Activated CD8-positive, alpha-beta memory T cell treated with anti-CD3 and anti-CD28 coated beads, Interleukin-2, amount 50 U/mL, for 4 hours (primary cell): ENCODE results near the gene TBC1D10A.

Experiments
- DNase-seq: peaks from one replicate; pipeline ENCODE4 v3.0.0-alpha.2; 2020

Gene TBC1D10A

GRCh38 chr22:30297991-30298701 is 28.6 kb downstream of the TBC1D10A start:
- no peak for DNase-seq

GRCh38 chr22:30297276-30297990 is 29.3 kb downstream of the TBC1D10A start:
- DNase-seq = no peak

GRCh38 chr22:30296833-30297232 is 29.9 kb downstream of the TBC1D10A start:
- no peak for DNase-seq

- no peak for DNase-seq
Measured at GRCh38 chr22:30296324-30296723, 30.4 kb downstream of the TBC1D10A start.

GRCh38 chr22:30295576-30295975 is 31.2 kb downstream of the TBC1D10A start:
- DNase-seq = no peak

- no peak for DNase-seq
Measured at GRCh38 chr22:30294830-30295229, 31.9 kb downstream of the TBC1D10A start.

- no peak for DNase-seq
Measured at GRCh38 chr22:30294066-30294465, 32.7 kb downstream of the TBC1D10A start.

- no peak for DNase-seq
Measured at GRCh38 chr22:30293026-30293425, 33.7 kb downstream of the TBC1D10A start.

- DNase-seq = no peak
Measured at GRCh38 chr22:30292069-30292970, 34.4 kb downstream of the TBC1D10A start.

- DNase-seq = no peak
Measured at GRCh38 chr22:30291058-30291892, 35.5 kb downstream of the TBC1D10A start.

- no peak for DNase-seq
Measured at GRCh38 chr22:30290342-30291057, 36.2 kb downstream of the TBC1D10A start.

- no peak for DNase-seq
Measured at GRCh38 chr22:30289980-30290313, 36.8 kb downstream of the TBC1D10A start.

- DNase-seq = peak; percentile 89
Measured at GRCh38 chr22:30289141-30289979, 37.4 kb downstream of the TBC1D10A start, which contains the start of gene CASTOR1. Gene CASTOR1, minus strand, starts transcription at chr22:30289505. Its CDS starts 8 bp downstream, at chr22:30289497.

GRCh38 chr22:30288419-30289140 is 38.2 kb downstream of the TBC1D10A start:
- DNase-seq = no peak

GRCh38 chr22:30287648-30288418 is 38.9 kb downstream of the TBC1D10A start:
- DNase-seq = peak; percentile 92

GRCh38 chr22:30286813-30287647 is 39.7 kb downstream of the TBC1D10A start:
- DNase-seq = peak; percentile 90

- no peak for DNase-seq
Measured at GRCh38 chr22:30286331-30286730, 40.4 kb downstream of the TBC1D10A start.

GRCh38 chr22:30285846-30286200 is 40.9 kb downstream of the TBC1D10A start:
- DNase-seq = no peak
